K562 (cell line): ENCODE measurements around the gene MICALL2. TPM values are rescaled to one million over a fixed set of nuclear protein-coding genes. Genes with fewer than 3 reads are reported as not detected.

Source experiments
- CAMTA2 ChIP-seq: fragments of 250-450 bp; sonication (Bioruptor Pico); conservative IDR thresholded peaks from 2 replicates; pipeline ENCODE4 v1.5.1; 2022
- CBFA2T3 ChIP-seq: fragments of 450-650 bp; IDR thresholded peaks from 2 replicates; pipeline ENCODE4 v1.6.1; 2017
- JUN ChIP-seq, 2 experiments: sonication (generic) in 1 of 2; formaldehyde crosslinking in 1 of 2; IDR thresholded peaks; 2 replicates each; pipeline versions ENCODE4 v1.6.1 to v1.8.0; 2012 to 2022; ENCODE audit warnings: borderline replicate concordance in 2 of 2, mild to moderate bottlenecking in 2 of 2, improper control_type of control experiment in 1 of 2, low read depth in 1 of 2, low read length in 1 of 2, missing genetic modification reagents in 1 of 2
- KLF13 ChIP-seq: fragments of 450-650 bp; IDR thresholded peaks from 2 replicates; pipeline ENCODE4 v1.6.1; 2016; ENCODE audit warnings: missing genetic modification characterization, low read depth, mild to moderate bottlenecking, missing compliant biosample characterization, moderate library complexity, borderline replicate concordance
- RB1 ChIP-seq: fragments of 450-650 bp; IDR thresholded peaks from 2 replicates; pipeline ENCODE4 v1.6.1; 2017; ENCODE audit warnings: low read depth, mild to moderate bottlenecking
- STAG1 ChIP-seq: sonication (generic); formaldehyde crosslinking; IDR thresholded peaks from 2 replicates; pipeline ENCODE4 v1.5.0; 2020; ENCODE audit warnings: missing genetic modification reagents, borderline replicate concordance
- TRIM25 ChIP-seq: fragments of 450-650 bp; IDR thresholded peaks from 2 replicates; pipeline ENCODE4 v1.7.0; 2016; ENCODE audit warnings: borderline replicate concordance
- polyA plus RNA-seq, 8 experiments: library from polyadenylated mRNA; depleted of rRNA in 4 of 8; stranded (reverse) in 5 of 8; unstranded in 3 of 8; fragments of >200 nt; fragmentation: Nextera tagmentation in 2 of 8; fragmentation: Illumina TruSeq in 1 of 8; extraction: Ambion mirVana in 2 of 8; extraction: Trizol in 1 of 8; gene quantifications; 2 replicates each; pipeline versions ENCODE4 v1.2.1 to v1.2.3, GENCODE V29; 2011 to 2014; ENCODE audit warnings: inconsistent platforms in 1 of 8, missing spikeins in 1 of 8
- total RNA-seq, 7 experiments: library from RNA; depleted of rRNA in 6 of 7; stranded (reverse); fragments of >200 nt in 6 of 7; fragmentation: Illumina TruSeq in 2 of 7; extraction: Trizol in 2 of 7; gene quantifications; 2 replicates each; pipeline versions ENCODE4 v1.2.1 to v1.2.3, GENCODE V29; 2011 to 2021; ENCODE audit warnings: low replicate concordance in 1 of 7
- TF ChIP-seq, protein P1 (sequence below): IDR thresholded peaks from 2 replicates; pipeline ENCODE4 v1.6.1; 2011; ENCODE audit not compliant: insufficient read length; ENCODE audit errors: extremely low read depth
- TF ChIP-seq, protein P2 (sequence below): fragments of 450-650 bp; IDR thresholded peaks from 2 replicates; pipeline ENCODE4 v1.6.1; 2016; ENCODE audit warnings: mild to moderate bottlenecking, moderate library complexity
- TF ChIP-seq, protein P3 (sequence below), 2 experiments: fragments of 250-450 bp in 1 of 2; fragments of 450-650 bp in 1 of 2; sonication (Bioruptor Pico) in 1 of 2; IDR thresholded peaks; 2 replicates each; pipeline versions ENCODE4 v1.6.1 to v1.8.0; 2016 to 2021; ENCODE audit warnings: mild to moderate bottlenecking in 2 of 2, moderate library complexity in 2 of 2, missing compliant biosample characterization in 1 of 2, missing genetic modification characterization in 1 of 2

The MICALL2 gene
- total and polyA plus RNA-seq, 9 of the 15 experiments (the other 6 are each of a cell fraction or from before 2014, with no cell fraction given), result 1.8 to 103 (median 17.0) TPM

DNA sequence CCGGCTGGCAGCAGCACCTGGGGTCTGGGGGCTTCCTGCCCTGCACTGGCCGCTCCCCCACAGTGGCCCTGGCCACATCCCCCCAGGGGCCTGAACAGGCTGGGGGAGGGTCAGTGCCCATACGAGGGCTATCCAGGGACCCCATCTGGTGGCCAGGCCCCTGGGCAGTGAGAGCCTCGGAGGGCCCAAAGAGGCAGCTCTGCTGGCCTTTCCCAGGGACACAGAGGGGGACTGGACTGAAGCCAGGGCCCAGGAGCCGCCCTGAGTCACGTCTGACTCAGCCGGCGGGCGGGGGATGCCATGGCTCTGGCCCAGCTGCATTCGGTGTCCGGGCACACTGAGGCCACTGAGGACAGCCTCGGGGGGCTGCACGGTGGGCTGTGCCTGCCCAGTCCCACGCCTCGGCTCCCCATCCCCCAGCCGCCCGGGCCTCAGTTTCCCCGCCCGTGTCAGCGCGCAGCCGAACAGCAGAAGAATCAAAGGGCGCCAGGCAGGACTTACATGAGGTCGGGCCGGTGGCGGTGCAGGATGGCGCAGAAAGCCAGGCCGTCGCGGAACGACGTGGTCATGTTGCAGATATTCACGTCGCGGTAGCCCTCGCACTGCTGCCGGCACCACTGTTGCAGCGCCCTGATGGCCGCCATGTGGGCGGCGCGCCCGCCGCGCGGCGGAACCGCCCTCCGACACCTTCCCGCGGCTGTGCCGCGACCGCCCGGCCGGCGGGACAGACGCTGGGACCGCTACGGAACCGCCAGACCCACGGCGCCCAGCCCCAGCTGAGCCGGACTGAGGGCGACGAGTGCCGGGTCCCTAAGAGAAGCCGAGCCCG lies at the start of gene MICALL2 (continued):
- TF ChIP-seq, protein P1, sequence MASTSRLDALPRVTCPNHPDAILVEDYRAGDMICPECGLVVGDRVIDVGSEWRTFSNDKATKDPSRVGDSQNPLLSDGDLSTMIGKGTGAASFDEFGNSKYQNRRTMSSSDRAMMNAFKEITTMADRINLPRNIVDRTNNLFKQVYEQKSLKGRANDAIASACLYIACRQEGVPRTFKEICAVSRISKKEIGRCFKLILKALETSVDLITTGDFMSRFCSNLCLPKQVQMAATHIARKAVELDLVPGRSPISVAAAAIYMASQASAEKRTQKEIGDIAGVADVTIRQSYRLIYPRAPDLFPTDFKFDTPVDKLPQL, result no peak
- TF ChIP-seq CBFA2T3, result peak; percentile 33; the same call in 1 of the 2 replicates
- no peak for TF ChIP-seq KLF13
- no peak for TF ChIP-seq TRIM25
- TF ChIP-seq, protein P2, sequence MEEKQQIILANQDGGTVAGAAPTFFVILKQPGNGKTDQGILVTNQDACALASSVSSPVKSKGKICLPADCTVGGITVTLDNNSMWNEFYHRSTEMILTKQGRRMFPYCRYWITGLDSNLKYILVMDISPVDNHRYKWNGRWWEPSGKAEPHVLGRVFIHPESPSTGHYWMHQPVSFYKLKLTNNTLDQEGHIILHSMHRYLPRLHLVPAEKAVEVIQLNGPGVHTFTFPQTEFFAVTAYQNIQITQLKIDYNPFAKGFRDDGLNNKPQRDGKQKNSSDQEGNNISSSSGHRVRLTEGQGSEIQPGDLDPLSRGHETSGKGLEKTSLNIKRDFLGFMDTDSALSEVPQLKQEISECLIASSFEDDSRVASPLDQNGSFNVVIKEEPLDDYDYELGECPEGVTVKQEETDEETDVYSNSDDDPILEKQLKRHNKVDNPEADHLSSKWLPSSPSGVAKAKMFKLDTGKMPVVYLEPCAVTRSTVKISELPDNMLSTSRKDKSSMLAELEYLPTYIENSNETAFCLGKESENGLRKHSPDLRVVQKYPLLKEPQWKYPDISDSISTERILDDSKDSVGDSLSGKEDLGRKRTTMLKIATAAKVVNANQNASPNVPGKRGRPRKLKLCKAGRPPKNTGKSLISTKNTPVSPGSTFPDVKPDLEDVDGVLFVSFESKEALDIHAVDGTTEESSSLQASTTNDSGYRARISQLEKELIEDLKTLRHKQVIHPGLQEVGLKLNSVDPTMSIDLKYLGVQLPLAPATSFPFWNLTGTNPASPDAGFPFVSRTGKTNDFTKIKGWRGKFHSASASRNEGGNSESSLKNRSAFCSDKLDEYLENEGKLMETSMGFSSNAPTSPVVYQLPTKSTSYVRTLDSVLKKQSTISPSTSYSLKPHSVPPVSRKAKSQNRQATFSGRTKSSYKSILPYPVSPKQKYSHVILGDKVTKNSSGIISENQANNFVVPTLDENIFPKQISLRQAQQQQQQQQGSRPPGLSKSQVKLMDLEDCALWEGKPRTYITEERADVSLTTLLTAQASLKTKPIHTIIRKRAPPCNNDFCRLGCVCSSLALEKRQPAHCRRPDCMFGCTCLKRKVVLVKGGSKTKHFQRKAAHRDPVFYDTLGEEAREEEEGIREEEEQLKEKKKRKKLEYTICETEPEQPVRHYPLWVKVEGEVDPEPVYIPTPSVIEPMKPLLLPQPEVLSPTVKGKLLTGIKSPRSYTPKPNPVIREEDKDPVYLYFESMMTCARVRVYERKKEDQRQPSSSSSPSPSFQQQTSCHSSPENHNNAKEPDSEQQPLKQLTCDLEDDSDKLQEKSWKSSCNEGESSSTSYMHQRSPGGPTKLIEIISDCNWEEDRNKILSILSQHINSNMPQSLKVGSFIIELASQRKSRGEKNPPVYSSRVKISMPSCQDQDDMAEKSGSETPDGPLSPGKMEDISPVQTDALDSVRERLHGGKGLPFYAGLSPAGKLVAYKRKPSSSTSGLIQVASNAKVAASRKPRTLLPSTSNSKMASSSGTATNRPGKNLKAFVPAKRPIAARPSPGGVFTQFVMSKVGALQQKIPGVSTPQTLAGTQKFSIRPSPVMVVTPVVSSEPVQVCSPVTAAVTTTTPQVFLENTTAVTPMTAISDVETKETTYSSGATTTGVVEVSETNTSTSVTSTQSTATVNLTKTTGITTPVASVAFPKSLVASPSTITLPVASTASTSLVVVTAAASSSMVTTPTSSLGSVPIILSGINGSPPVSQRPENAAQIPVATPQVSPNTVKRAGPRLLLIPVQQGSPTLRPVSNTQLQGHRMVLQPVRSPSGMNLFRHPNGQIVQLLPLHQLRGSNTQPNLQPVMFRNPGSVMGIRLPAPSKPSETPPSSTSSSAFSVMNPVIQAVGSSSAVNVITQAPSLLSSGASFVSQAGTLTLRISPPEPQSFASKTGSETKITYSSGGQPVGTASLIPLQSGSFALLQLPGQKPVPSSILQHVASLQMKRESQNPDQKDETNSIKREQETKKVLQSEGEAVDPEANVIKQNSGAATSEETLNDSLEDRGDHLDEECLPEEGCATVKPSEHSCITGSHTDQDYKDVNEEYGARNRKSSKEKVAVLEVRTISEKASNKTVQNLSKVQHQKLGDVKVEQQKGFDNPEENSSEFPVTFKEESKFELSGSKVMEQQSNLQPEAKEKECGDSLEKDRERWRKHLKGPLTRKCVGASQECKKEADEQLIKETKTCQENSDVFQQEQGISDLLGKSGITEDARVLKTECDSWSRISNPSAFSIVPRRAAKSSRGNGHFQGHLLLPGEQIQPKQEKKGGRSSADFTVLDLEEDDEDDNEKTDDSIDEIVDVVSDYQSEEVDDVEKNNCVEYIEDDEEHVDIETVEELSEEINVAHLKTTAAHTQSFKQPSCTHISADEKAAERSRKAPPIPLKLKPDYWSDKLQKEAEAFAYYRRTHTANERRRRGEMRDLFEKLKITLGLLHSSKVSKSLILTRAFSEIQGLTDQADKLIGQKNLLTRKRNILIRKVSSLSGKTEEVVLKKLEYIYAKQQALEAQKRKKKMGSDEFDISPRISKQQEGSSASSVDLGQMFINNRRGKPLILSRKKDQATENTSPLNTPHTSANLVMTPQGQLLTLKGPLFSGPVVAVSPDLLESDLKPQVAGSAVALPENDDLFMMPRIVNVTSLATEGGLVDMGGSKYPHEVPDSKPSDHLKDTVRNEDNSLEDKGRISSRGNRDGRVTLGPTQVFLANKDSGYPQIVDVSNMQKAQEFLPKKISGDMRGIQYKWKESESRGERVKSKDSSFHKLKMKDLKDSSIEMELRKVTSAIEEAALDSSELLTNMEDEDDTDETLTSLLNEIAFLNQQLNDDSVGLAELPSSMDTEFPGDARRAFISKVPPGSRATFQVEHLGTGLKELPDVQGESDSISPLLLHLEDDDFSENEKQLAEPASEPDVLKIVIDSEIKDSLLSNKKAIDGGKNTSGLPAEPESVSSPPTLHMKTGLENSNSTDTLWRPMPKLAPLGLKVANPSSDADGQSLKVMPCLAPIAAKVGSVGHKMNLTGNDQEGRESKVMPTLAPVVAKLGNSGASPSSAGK, result no peak
- TF ChIP-seq JUN (IDR thresholded peaks at IDR 0.05; ENCODE audit: borderline replicate concordance, low read depth, low read length), result 0 out of 2 replicates have a peak, but pooled peaks have one; percentile 53
- TF ChIP-seq JUN (CRISPR knock-in tag; IDR thresholded peaks at IDR 0.05; ENCODE audit: borderline replicate concordance), result 0 out of 2 replicates have a peak, but pooled peaks have one; percentile 52
- TF ChIP-seq CAMTA2 (CRISPR knock-in tag), result no peak
- peak; percentile 67; the same call in 1 of the 2 replicates for TF ChIP-seq RB1
- no peak; the same call in 1 of the 2 replicates for TF ChIP-seq STAG1 (CRISPR knock-in tag)
- TF ChIP-seq, protein P3, sequence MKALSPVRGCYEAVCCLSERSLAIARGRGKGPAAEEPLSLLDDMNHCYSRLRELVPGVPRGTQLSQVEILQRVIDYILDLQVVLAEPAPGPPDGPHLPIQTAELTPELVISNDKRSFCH (CRISPR knock-in tag; IDR thresholded peaks at IDR 0.05), result no peak
- TF ChIP-seq, protein P3 (tag; IDR thresholded peaks at IDR 0.05), result peak; percentile 44; the same call in 1 of the 2 replicates
